Posterior vena cava (tissue), 2 donors: ENCODE measurements around the gene CDCA7L. TPM values are rescaled to one million over a fixed set of nuclear protein-coding genes. Genes with fewer than 3 reads are reported as not detected.
"Not testable (repeated sequence)": the region's sequence is repeated elsewhere in the genome, so short reads cannot be mapped to it uniquely, and the experiment has no call there.

Experiments
- DNase-seq: peaks from one replicate; pipeline ENCODE4 v3.0.0-alpha.2; 2020; ENCODE audit warnings: low spot score
- intact Hi-C, 2 donors: fragments of 100-400 bp; cut with DNase I; formaldehyde crosslinking; loops; one replicate each; pipeline versions ENCODE4 v1.14.1 to v1.14.2; 2022 to 2023
- total RNA-seq, 2 donors: library from RNA; stranded (reverse); fragmentation: NEBNext Ultra II Directional; extraction: Animal tissue kit (Norgen Biotek cat#: 25700); gene quantifications; one replicate each; pipeline ENCODE4 v1.2.1, GENCODE V29; 2021
- donor health status: DM: yes; HTN: yes; CAD: no.
- donor health status: DM: yes; HTN: yes; CAD: no.

CDCA7L gene
- total RNA-seq, 2 donors from 2014 or later, result 3.3 to 4.7 TPM

GRCh38 chr7:21947056-21947455 is 1.4 kb upstream of the CDCA7L start:
- intact Hi-C loops, result no loop called here
- no peak for DNase-seq

DNA sequence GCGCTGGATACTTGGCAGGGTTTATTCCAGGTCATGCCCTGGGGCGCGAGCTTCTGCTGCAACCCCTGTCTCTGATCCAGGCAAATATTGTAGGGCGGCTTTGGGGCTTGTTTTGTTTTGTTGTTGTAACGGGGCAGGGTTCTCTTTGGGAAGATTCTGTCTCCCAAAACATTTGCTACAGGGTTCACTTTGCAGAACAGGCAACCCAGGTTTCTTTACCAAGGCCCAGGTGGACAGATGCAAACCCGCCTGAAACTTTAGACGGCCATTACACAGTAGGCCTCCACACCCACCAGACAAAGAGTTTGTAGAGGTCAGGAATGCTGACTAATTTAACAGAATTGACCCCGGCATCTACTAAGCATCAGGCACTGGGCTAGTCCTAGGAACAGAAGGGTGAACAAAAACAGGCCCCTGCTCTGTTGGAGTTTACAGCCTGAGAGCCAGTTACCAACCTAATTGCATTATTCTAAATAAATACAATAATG is 567 bp upstream of the CDCA7L start:
- no peak for DNase-seq
- intact Hi-C loops, result no loop called here

GRCh38 chr7:21944616-21945453 is 864 bp downstream of the CDCA7L start:
- no peak for DNase-seq
- intact Hi-C loops, result no loop called here

- intact Hi-C loops, result no loop called here
- no peak for DNase-seq
Measured at GRCh38 chr7:21943436-21943835, 2.3 kb downstream of the CDCA7L start.

GRCh38 chr7:21942955-21943354 is 2.7 kb downstream of the CDCA7L start:
- intact Hi-C loops, result no loop called here
- DNase-seq, result no peak

GRCh38 chr7:21941611-21942141 is 4.0 kb downstream of the CDCA7L start:
- no peak for DNase-seq
- intact Hi-C loops, result no loop called here

GRCh38 chr7:21939858-21940372 is 5.8 kb downstream of the CDCA7L start:
- intact Hi-C loops, result no loop called here
- DNase-seq, result no peak

GRCh38 chr7:21939136-21939857 is 6.4 kb downstream of the CDCA7L start:
- DNase-seq, result no peak
- intact Hi-C loops, result no loop called here

DNA sequence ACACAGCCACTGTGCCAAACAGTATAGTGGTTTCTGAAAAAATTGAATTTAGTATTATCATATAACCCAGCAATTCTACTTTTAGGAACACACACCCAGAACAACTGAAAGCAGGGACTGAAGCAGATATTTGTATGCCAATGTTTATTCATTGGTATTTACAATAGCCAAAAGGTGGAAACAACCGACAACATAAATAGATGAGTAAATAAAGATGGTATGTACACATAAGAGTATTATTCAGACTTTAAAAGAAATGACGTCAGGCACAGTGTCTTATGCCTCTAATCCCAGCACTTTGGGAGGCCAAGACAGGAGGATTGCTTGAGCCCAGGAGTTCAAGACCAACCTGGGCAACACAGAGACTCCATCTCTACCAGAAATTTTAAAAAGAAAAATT is 7.2 kb downstream of the CDCA7L start:
- no peak for DNase-seq
- intact Hi-C loops, result no loop called here

DNA sequence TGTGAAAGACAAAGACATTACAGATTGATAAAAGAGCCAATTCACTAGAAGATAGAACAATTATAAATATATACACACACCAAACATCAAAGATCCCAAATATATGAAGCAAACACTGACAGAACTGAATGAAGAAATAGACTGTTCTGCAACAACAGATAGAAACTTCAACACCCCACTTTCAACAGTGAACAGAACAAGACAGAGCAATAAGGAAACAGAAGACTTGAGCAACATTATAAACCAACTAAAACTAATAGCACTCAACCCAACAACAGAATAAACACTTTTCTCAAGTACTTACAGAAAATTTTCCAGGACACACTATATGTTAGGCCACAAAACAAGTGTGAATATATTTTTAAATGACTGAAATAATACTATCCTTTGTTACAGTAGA is 10.9 kb downstream of the CDCA7L start:
- no peak for DNase-seq
- intact Hi-C loops, result no loop called here

GRCh38 chr7:21933293-21933692 is 12.4 kb downstream of the CDCA7L start:
- intact Hi-C loops, DNase-seq: not testable (repeated sequence)

DNA sequence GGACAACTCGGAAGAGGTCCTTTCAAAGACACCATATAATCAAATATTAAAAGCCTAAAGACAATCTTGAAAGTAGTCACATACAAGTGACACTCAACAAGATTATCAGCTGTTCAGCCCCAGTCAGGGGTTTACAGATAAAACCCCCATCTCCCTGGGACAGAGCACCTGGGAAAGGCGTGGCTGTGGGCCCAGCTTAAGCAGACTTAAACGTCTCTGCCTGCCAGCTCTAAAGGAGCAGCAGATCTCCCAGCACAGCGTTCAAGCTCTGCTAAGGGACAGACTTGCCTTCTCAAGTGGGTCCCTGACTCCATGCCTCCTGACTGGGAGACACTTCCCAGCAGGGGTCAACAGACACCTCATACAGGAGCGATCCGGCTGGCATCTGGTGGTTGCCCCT is 18.0 kb downstream of the CDCA7L start:
- intact Hi-C loops, result no loop called here
- no peak for DNase-seq

GRCh38 chr7:21926448-21926847 is 19.3 kb downstream of the CDCA7L start:
- DNase-seq, result no peak
- intact Hi-C loops, result no loop called here

DNA sequence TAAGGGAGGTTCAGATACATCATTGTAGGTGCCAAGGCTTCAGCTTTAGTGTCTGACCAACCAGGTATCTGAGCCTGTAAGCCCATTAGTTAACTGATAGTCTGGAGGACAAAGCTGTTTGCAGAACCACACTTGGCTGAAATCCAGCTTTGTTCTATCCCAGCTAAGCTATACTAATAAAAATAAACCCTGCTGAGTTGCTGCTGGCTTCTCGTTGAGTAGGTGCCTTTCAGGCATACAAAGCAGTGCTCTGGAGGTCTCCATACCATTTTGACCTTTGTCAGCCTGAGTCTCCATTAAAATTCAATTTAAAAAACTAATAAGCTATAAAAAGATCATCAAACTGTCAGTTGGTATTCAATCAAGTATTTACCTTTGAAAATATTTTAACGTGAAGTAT is 22.0 kb downstream of the CDCA7L start:
- DNase-seq, result no peak
- intact Hi-C loops, result no loop called here

- intact Hi-C loops, result no loop called here
- DNase-seq, result no peak
Measured at GRCh38 chr7:21922605-21923004, 23.1 kb downstream of the CDCA7L start.

GRCh38 chr7:21920936-21921335 is 24.8 kb downstream of the CDCA7L start:
- no peak for DNase-seq
- intact Hi-C loops, result no loop called here

- no peak for DNase-seq
- intact Hi-C loops, result no loop called here
Measured at GRCh38 chr7:21918216-21918615, 27.5 kb downstream of the CDCA7L start.

DNA sequence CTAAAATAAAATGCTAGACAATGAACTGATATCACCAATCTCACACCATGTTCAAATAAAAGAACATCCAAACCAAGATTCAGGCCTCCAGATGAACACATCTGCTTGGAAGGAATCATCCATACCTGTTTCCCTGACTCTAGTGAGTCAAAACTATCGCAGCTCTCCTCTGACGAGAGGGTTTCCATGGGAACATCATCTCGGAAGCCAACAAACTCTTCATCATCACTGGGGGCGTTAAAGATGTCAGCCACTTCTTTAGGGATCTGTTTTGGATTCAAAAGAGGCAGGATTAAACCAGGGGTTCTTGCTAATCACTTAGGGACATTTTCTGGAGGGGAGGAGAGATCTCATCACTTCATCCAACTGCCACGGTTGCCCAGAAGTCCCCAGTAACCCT is 29.1 kb downstream of the CDCA7L start:
- no peak for DNase-seq
- intact Hi-C loops, result no loop called here

DNA sequence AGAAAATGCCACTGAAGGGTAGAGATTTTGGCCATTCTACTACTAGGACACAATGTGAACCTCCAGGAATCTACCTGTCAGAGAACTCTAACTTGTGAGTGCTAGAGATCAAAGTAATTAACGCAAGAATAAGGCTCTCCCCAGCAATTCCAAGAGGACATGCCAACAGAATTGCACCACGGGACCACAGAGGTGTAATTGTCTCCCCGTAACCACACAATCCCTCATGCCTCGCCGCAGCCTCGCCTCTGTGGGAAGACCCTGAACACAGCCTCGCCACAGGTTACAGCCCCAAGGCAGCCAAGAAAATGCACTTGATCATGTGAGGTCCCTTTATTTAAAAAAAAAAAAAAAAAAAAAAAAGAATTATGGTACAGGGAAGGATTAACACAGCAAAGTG is 29.5 kb downstream of the CDCA7L start:
- intact Hi-C loops, result no loop called here
- no peak for DNase-seq

DNA sequence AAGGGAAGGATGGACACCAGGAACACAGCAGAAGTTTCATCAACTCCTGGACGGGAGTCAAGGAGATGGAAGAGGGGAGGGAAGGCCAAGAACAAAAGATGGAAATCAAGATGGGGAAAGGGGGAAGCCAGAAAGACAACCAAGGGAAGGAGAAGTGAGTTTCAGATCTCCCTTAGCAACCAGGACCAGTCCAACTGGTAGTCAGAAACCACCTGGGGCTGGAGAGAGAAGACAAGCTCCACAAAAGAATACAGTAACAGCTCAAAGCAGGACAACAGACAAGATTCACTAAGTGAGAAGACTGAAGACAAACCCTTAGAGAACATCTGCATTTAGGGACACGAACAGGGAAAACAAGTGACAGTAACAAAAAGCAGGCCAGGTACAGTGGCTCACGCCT is 30.6 kb downstream of the CDCA7L start:
- intact Hi-C loops, result no loop called here
- DNase-seq, result no peak
